GM18517 (cell line): Measurements from ENCODE around the gene DNASE1L2.

Experiments
- ATAC-seq: cut with Tn5 transposase; IDR thresholded peaks from one replicate; pipeline ENCODE4 v1.9.1; 2021; ENCODE audit warnings: mild to moderate bottlenecking, moderate library complexity; ENCODE audit not compliant: unreplicated experiment

DNASE1L2 gene

DNA sequence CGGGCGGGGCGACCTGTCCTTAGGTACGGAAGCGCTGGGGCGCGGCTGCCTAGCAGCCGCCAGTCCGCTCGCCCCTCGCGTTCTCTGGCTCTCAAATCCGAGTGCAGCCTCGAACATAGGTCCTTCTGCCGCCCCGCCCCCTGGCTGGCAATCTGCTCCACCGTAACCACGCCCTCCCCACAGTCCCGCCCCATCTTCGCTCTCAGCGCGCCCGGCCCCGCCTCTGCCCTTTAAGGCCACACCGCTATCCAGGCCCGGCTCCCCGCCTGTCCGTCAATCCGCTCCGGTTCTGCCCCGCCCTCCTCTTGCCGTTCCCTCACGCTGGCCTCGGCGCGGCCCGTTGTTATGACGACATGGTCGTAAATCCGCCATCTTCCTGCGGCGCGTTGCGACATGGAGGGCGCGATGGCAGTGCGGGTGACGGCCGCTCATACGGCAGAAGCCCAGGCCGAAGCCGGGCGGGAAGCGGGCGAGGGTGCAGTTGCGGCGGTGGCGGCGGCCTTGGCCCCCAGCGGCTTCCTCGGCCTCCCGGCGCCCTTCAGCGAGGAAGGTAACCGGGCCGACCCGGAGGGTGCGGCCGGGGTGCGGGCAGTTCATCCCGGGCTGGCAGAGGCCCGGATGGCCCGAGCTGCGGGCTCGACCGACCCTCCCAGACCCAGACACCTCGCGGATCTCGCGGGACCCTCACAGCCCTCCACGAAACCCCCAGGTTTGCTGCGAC lies 12.9 kb upstream of the DNASE1L2 start, which contains the start of gene E4F1:
Gene E4F1 (plus strand): TSS at position 371 of the 721 bp plus-strand sequence. CDS start 23 bp downstream, at position 394.
- peak; percentile 88 for ATAC-seq

- no peak for ATAC-seq
Measured at GRCh38 chr16:2223942-2224486, 12.2 kb upstream of the DNASE1L2 start.

DNA sequence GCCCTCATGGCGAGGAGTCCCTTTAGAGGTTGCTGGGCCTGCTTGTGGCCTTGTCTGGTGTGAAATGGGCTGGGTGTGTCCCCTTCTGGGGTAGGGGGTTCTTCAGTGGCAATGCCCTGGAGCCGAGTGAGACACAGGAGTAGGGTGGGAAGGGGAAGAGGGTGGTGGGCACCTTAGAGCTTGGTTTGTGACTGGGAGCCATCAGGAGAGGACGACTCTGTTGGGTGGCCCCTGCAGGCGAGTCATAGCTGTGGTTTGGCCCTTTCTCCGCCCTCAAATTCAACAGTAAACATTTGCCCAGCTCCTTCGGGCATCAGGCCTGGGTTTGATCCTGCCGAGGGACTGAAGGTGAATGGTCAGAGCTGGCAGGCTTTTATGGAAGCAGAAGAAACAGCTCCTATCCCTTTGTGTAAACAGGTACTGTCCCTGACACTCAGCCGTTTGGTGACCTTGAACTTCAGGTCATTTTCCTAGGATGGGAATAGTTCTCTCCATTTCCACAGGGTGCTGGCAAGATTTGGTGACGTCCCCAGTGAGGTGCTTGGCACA lies 9.9 kb upstream of the DNASE1L2 start:
- no peak for ATAC-seq

DNA sequence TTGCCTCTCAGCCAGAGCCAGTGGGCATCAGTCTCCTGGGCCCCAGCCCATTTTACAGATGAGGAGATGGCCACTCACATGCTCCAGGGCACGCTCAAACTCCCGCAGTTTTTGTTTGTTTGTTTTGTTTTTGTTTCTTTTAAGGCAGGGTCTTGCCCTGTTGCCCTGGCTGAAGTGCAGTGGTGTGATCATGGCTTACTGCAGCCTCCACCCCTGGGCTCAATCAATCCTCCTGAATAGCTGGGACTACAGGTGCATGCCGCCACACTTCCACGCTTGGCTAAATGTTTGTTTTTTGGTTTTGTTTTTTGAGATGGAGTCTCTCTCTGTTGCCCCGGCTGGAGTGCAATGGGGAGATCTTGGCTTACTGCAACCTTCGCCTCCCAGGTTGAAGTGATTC lies 9.3 kb upstream of the DNASE1L2 start:
- ATAC-seq = no peak

- ATAC-seq = no peak
Measured at GRCh38 chr16:2228161-2228824, 8.0 kb upstream of the DNASE1L2 start.

- ATAC-seq = no peak
Measured at GRCh38 chr16:2229091-2229490, 7.2 kb upstream of the DNASE1L2 start.

GRCh38 chr16:2229632-2230250 lies 6.5 kb upstream of the DNASE1L2 start:
- no peak for ATAC-seq

- ATAC-seq = no peak
Measured at GRCh38 chr16:2230376-2230775, 5.9 kb upstream of the DNASE1L2 start.

DNA sequence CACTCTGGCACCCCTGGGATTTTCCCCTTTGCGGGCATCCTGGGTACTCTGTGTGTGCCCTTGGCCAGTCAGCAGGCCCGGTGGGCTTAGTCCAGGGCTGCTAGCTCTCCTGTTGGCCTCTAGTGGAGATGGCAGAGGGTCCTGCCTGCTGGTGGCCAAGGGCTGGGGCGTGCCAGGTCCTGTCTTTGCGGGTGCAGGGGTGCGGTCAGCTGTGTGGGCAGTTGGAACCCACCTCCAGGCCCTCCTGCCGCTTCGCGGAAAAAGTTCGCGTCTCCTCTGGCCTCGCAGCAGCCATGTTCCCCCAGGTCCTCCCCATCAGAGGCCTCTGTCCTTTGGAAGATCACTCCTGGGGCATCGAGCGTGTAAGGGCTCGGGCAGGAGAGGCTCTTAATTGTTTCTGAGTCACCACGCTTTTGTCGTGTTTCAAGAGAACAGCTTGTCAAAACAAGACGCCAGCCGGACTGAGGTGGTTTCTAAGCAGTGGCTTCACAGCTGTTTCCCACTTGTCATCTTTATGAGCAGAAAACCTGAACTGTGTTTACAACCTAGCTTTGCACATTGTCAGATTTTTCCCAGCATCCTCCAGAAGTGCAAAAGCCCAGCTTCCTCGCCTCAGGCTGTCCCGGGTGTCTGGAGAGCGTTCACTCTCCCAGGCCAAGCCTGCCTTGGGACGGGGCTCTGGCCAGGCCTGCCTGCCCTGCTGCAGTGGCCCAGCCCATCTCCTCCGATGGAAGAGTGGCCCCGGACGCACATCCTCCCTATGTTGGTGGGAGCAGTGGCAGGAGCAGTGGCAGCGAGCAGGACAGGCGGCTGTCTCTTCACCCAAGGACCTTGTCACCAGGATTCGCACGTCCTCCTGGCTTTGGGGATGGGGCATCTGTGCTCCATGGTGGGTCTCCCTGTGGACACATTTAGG lies 5.0 kb upstream of the DNASE1L2 start:
- no peak for ATAC-seq

DNA sequence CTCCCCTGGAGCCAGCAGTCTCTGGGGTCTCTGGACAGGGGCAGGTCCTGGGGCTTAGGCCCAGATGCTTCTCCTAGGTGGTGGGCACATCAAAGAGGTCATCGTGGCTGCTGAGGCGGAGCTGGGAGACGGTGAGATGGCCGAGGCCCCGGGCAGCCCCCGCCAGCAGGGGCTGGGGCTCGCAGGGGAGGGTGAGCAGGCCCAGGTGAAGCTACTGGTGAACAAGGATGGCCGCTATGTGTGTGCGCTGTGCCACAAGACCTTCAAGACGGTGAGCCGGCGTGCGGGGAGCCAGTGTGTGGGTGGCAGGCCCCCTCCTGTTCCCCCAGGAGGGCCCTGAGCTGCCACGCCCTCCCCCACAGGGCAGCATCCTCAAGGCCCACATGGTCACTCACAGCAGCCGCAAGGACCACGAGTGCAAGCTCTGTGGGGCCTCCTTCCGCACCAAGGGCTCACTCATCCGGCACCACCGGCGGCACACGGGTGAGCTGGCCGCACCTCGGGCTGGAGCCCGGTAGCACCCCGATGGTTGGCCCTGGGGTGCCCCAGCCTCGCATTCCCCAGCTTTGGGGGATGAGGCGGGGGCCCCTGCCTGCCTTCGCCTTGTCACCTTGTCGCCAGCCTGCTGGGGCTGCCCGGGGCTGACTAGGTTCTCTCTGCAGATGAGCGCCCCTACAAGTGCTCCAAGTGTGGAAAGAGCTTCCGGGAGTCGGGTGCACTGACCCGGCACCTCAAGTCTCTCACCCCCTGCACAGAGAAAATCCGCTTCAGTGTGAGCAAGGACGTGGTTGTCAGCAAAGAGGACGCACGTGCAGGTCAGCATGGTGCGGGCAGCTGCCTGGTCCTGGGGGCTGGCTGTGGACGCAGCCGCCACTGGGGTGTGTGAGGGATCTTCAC lies 3.9 kb upstream of the DNASE1L2 start:
- ATAC-seq = no peak

- no peak for ATAC-seq
Measured at GRCh38 chr16:2233046-2233775, 3.0 kb upstream of the DNASE1L2 start.

- ATAC-seq = no peak
Measured at GRCh38 chr16:2233872-2234812, 2.1 kb upstream of the DNASE1L2 start.

DNA sequence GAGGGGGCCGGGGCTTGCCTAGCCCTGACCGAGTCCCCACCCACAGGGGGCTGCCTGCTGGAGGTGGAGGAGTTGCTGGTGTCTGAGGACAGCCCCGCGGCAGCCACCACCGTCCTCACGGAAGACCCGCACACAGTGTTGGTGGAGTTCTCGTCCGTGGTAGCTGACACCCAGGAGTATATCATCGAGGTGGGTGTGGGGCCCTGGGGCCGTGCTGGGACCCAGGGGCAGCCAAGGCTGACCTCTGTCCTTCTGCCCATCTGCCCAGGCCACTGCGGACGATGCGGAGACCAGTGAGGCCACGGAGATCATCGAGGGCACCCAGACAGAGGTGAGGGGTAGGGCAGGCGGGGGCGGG lies 1.5 kb upstream of the DNASE1L2 start:
- no peak for ATAC-seq

DNA sequence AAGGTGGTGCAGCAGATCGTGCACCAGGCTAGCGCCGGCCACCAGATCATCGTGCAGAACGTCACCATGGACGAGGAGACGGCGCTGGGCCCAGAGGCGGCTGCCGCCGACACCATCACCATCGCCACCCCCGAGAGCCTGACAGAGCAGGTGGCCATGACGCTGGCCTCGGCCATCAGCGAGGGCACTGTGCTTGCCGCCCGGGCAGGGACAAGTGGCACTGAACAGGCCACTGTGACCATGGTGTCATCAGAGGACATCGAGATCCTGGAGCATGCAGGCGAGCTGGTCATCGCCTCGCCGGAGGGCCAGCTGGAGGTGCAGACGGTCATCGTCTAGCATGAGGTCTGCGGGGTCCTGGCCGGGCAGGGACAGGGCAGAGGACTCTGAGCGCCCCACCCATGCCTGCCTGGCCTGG lies 1.0 kb upstream of the DNASE1L2 start:
- ATAC-seq = no peak

- no peak for ATAC-seq
Measured at GRCh38 chr16:2235695-2236336, 428 bp upstream of the DNASE1L2 start.

DNA sequence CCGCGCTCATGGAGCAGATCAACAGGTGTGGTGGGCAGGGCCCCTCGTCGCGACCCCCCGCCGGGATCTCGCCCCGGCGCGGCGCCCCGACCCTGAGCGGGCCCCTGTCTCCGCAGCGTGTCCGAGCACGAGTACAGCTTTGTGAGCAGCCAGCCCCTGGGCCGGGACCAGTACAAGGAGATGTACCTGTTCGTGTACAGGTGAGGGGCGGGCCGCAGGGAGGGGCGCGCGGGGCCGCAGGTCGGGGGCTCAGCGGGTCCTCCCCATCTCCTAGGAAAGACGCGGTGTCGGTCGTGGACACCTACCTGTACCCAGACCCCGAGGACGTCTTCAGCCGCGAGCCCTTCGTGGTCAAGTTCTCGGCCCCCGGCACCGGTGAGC lies 848 bp downstream of the DNASE1L2 start:
- ATAC-seq = no peak

DNA sequence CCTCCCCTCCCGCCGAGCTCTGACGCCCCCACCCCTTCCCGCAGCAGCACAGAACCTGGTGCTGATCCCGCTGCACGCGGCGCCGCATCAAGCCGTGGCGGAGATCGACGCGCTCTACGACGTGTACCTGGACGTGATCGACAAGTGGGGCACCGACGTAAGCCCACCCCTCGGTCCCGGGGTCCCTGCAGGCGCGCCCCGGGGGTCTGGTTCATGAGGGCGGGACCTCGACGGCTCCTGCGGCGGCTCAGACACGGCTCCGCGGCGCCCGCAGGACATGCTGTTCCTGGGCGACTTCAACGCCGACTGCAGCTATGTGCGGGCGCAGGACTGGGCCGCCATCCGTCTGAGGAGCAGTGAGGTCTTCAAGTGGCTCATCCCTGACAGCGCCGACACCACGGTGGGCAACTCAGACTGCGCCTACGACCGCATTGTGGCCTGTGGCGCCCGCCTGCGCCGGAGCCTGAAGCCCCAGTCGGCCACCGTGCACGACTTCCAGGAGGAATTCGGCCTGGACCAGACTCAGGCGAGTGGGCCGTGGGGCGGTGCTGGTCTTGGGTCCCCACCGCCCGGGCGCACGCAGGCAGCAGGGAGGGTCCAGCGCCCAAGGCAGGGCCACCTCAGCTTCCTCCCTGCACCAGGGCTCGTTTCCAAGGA lies 1.4 kb downstream of the DNASE1L2 start:
- no peak for ATAC-seq
